ENCODE results near the gene NECTIN1. TPM values are rescaled to one million over a fixed set of nuclear protein-coding genes. Genes with fewer than 3 reads are reported as not detected.

The NECTIN1 gene
- total RNA-seq, 2 donors from 2014 or later = 29.3 to 45.3 TPM

DNA sequence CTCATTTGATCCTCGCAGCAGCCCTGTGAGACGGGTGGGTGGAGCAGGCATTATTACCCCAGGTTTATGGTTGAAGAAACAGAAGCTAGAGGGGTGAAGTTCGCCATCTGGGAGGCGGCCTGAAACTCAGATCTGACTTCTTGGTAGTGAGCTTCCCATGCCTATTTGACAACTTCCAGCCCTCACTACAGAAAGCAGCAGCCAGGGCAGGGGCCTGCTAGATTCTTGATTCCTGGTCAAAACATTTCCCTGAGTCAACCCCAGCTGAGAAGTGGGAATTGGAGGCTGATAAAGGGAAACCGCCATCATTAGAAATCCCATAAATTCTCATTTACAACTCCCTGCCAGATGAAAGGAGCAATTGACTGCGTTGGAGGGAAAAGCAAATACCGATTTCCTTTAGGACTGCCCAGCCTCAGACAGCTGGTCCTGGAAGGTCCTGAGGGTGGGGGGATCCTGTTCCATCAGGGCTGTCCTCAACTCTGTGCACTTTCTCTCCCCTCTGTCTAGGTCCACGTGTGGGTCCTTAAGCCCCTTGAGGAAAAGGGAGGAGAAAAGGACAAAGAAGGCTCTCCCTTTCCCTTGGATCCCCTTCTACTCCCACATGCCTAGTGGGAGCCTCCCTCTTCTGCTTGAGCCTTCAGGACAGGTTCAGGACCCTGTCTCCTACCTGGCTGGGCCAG lies 10.2 kb upstream of the NECTIN1 start:
- Mint-ChIP-seq H3K27ac (no peak overlapping the region), H3K4me3 (no peak overlapping the region), H3K9me3 (no peaks in the 10 kb centered on the region), H3K4me1 (peaks cover 29% of the 10 kb centered on the region), H3K36me3 (ENCODE audit: low read depth) (no peaks in the 10 kb centered on the region), H3K27me3 (ENCODE audit: insufficient read depth) (peaks cover 44% of the 10 kb centered on the region)
- no peaks in the 10 kb centered on the region for H3K4me1 ChIP-seq (ENCODE audit: control insufficient read depth, insufficient read depth, low read length)
- TF ChIP-seq, protein P1, sequence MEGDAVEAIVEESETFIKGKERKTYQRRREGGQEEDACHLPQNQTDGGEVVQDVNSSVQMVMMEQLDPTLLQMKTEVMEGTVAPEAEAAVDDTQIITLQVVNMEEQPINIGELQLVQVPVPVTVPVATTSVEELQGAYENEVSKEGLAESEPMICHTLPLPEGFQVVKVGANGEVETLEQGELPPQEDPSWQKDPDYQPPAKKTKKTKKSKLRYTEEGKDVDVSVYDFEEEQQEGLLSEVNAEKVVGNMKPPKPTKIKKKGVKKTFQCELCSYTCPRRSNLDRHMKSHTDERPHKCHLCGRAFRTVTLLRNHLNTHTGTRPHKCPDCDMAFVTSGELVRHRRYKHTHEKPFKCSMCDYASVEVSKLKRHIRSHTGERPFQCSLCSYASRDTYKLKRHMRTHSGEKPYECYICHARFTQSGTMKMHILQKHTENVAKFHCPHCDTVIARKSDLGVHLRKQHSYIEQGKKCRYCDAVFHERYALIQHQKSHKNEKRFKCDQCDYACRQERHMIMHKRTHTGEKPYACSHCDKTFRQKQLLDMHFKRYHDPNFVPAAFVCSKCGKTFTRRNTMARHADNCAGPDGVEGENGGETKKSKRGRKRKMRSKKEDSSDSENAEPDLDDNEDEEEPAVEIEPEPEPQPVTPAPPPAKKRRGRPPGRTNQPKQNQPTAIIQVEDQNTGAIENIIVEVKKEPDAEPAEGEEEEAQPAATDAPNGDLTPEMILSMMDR (conservative IDR thresholded peaks at IDR 0.05) = no peak
- no peaks in the 10 kb centered on the region for H3K36me3 ChIP-seq (ENCODE audit: control insufficient read depth, insufficient read depth, low read length)
- no peak overlapping the region for H3K27ac ChIP-seq (ENCODE audit: low read depth, low read length)
- no peak for DNase-seq
- no peaks in the 10 kb centered on the region for H3K9me3 ChIP-seq (ENCODE audit: control insufficient read depth, low read length)
- H3K4me3 ChIP-seq (ENCODE audit: low read length) = no peak overlapping the region
- 62 to 68% methylated on average over 6 to 8 of the region's 8 CpGs for WGBS, 2 experiments (ENCODE audit: insufficient coverage in 1 of 2, insufficient read length in 1 of 2)
- H3K27me3 ChIP-seq (ENCODE audit: control insufficient read depth, insufficient read depth, low read length, poor library complexity, severe bottlenecking) = peaks cover 47% of the 10 kb centered on the region
- no peak overlapping the region for H3K9ac ChIP-seq (ENCODE audit: extremely low read depth, low read length, poor library complexity, severe bottlenecking)

DNA sequence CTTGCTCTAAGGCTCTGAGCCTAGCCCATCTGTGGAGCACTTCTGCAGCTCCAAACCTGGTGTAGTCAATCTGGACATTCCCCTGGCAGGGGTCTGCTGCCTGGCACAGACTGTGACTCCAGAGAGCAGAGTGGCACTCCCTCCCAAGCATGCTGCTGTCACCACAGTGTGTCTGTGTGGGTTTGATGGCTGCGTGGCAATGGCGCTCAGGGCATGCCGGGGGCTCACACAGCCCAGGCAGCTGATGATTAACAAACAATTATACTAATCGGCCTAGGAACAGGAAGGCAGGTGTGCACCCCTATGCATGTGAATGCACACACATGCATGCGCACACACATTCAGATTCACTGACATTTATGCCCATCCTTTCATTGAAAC lies 9.0 kb upstream of the NECTIN1 start:
- H3K4me3 Mint-ChIP-seq = no peak overlapping the region
- no peak overlapping the region for H3K27ac ChIP-seq (ENCODE audit: low read depth, low read length)
- TF ChIP-seq, protein P1 (conservative IDR thresholded peaks at IDR 0.05) = no peak
- H3K9me3 Mint-ChIP-seq = no peaks in the 10 kb centered on the region
- H3K4me1 Mint-ChIP-seq = peaks cover 29% of the 10 kb centered on the region
- H3K36me3 ChIP-seq (ENCODE audit: control insufficient read depth, insufficient read depth, low read length) = no peaks in the 10 kb centered on the region
- no peak overlapping the region for H3K27ac Mint-ChIP-seq
- peaks cover 41% of the 10 kb centered on the region for H3K27me3 Mint-ChIP-seq (ENCODE audit: insufficient read depth)
- H3K4me3 ChIP-seq (ENCODE audit: low read length) = no peak overlapping the region
- H3K9me3 ChIP-seq (ENCODE audit: control insufficient read depth, low read length) = no peaks in the 10 kb centered on the region
- DNase-seq = no peak
- 93 to 100% methylated on average over 4 to 5 of the region's 5 CpGs for WGBS, 2 experiments (ENCODE audit: insufficient coverage in 1 of 2, insufficient read length in 1 of 2)
- no peaks in the 10 kb centered on the region for H3K36me3 Mint-ChIP-seq (ENCODE audit: low read depth)
- H3K9ac ChIP-seq (ENCODE audit: extremely low read depth, low read length, poor library complexity, severe bottlenecking) = no peak overlapping the region
- H3K4me1 ChIP-seq (ENCODE audit: control insufficient read depth, insufficient read depth, low read length) = no peaks in the 10 kb centered on the region
- H3K27me3 ChIP-seq (ENCODE audit: control insufficient read depth, insufficient read depth, low read length, poor library complexity, severe bottlenecking) = peaks cover 44% of the 10 kb centered on the region

DNA sequence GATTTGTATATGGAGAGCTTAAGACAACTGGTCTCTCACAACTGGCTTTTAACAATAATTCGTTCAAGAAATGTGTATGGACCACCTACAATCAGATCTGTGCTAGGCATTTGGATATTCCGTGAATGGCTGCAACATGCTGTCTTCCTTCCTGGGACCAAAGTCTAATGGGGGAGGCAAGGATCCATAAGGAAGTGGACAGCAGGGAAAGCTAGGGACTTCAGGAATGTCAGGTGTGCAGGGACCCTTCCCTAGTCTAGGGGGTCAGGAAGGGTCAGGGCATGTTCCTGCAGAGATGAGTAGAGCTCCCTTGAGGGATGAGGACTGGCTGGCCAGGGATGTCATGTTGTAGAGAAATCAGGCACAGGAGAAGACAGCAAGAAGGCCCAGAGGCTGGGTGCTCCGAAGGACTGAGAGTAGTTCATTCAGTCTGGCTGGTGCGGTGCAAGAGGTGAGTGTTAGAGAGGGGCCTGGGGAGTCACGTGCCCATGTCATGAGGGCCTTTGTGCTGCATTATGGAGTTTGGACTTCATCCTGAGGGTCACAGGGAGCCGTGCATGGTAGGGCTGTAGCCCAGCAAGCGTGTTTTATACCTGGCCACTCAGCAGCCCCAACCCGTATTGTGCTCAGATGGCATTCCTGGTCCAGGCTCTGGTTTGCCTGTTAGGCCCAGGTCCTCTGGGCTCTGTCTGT lies 8.5 kb upstream of the NECTIN1 start:
- Histone ChIP-seq H3K36me3 (ENCODE audit: control insufficient read depth, insufficient read depth, low read length) (no peaks in the 10 kb centered on the region), H3K27me3 (ENCODE audit: control insufficient read depth, insufficient read depth, low read length, poor library complexity, severe bottlenecking) (peaks cover 44% of the 10 kb centered on the region), H3K9ac (ENCODE audit: extremely low read depth, low read length, poor library complexity, severe bottlenecking) (no peak overlapping the region), H3K27ac (ENCODE audit: low read depth, low read length) (no peak overlapping the region), H3K9me3 (ENCODE audit: control insufficient read depth, low read length) (no peaks in the 10 kb centered on the region), H3K4me1 (ENCODE audit: control insufficient read depth, insufficient read depth, low read length) (no peaks in the 10 kb centered on the region), H3K4me3 (ENCODE audit: low read length) (no peak overlapping the region)
- H3K4me1 Mint-ChIP-seq = peaks cover 24% of the 10 kb centered on the region
- TF ChIP-seq, protein P1 (conservative IDR thresholded peaks at IDR 0.05) = no peak
- 90 to 95% methylated on average over 7 to 8 of the region's 8 CpGs for WGBS, 2 experiments (ENCODE audit: insufficient coverage in 1 of 2, insufficient read length in 1 of 2)
- H3K4me3 Mint-ChIP-seq = no peak overlapping the region
- no peak overlapping the region for H3K27ac Mint-ChIP-seq
- no peaks in the 10 kb centered on the region for H3K9me3 Mint-ChIP-seq
- H3K27me3 Mint-ChIP-seq (ENCODE audit: insufficient read depth) = peaks cover 35% of the 10 kb centered on the region
- DNase-seq = no peak
- no peaks in the 10 kb centered on the region for H3K36me3 Mint-ChIP-seq (ENCODE audit: low read depth)

All from endodermal cell (in vitro differentiated cells).